ENCODE data around the gene IGSF9B. TPM values are rescaled to one million over a fixed set of nuclear protein-coding genes. Genes with fewer than 3 reads are reported as not detected.

Gene IGSF9B
- total RNA-seq, 1 donor from 2014 or later: 0.17 TPM

Other genes with a start within 250 kb of the IGSF9B start
- not detected in 2 replicates for gene SPATA19, start 111.5 kb downstream of the IGSF9B start, total RNA-seq
- 14.4 and 49.5 TPM in 2 replicates for gene JAM3, start 112.1 kb upstream of the IGSF9B start, total RNA-seq